ENCODE results near the gene MBOAT2. TPM values are rescaled to one million over a fixed set of nuclear protein-coding genes. Genes with fewer than 3 reads are reported as not detected.

MBOAT2 gene
- total RNA-seq, 1 donor from 2014 or later = 8.0 TPM

DNA sequence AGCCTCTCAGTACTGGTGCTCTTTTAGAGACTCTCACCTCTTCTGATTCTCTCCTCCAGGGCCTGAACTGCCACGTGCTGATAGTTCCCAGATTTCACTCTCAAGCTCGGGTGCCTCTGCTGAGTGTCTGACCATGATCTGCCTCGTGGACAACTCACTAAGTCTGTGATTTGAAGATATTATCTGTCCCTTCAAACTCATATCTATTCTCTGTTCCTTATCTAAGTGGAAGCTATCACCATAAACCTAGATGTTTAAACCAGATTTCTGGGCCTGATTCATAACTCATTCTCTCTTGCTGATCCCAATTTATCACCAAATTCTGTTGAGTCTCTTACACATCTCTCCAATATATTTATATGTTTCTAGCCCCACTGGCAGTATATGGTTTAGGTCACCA lies 136.1 kb downstream of the MBOAT2 start:
- H3K9me3 ChIP-seq = no peaks in the 10 kb centered on the region
- peaks cover 0 to 5% of the 10 kb centered on the region in 2 donors for H3K36me3 ChIP-seq
- intact Hi-C loops (cut with DNase I) = no loop called here
- no peaks in the 10 kb centered on the region for H3K4me1 ChIP-seq
- no peak for DNase-seq (ENCODE audit: low spot score in 2 of 2)
- H3K4me3 ChIP-seq = no peak overlapping the region
- TF ChIP-seq, protein P1, sequence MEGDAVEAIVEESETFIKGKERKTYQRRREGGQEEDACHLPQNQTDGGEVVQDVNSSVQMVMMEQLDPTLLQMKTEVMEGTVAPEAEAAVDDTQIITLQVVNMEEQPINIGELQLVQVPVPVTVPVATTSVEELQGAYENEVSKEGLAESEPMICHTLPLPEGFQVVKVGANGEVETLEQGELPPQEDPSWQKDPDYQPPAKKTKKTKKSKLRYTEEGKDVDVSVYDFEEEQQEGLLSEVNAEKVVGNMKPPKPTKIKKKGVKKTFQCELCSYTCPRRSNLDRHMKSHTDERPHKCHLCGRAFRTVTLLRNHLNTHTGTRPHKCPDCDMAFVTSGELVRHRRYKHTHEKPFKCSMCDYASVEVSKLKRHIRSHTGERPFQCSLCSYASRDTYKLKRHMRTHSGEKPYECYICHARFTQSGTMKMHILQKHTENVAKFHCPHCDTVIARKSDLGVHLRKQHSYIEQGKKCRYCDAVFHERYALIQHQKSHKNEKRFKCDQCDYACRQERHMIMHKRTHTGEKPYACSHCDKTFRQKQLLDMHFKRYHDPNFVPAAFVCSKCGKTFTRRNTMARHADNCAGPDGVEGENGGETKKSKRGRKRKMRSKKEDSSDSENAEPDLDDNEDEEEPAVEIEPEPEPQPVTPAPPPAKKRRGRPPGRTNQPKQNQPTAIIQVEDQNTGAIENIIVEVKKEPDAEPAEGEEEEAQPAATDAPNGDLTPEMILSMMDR (IDR thresholded peaks at IDR 0.05) = no peak
- H3K27me3 ChIP-seq = no peaks in the 10 kb centered on the region
- H3K27ac ChIP-seq = no peak overlapping the region

DNA sequence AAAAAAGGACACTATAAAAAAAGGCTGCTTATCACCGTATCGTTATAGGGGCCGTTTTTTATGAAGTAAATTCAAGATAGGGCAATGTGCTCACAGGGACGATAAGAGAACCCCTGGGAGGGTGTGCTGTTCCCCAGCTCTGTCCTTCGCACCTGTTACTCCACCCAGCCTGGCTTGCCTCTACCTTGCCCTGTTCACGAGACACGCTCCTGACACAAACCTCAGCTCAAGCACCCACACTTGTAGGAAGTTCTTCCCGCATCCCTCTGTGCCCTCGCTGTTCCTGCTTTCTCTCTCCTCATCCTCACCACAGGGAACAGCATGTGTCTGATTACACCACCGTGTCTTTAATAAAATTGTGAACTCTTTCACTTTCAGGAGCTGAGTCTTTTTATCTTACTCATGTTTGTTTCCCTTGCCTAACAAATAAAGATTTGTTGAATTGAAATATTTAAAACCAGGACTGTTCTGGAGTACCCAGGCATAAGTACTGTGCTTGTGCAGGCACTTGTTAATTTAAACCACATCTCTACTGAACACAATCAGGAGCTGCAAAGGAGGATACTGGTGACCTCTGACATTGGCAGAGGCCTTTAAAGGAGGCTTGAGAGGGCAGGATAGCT lies 140.0 kb downstream of the MBOAT2 start:
- no peak overlapping the region for H3K27ac ChIP-seq
- no peaks in the 10 kb centered on the region for H3K4me1 ChIP-seq
- intact Hi-C loops (cut with DNase I) = no loop called here
- H3K36me3 ChIP-seq = peaks cover 0 to 5% of the 10 kb centered on the region in 2 donors
- H3K4me3 ChIP-seq = no peak overlapping the region
- TF ChIP-seq, protein P1 (IDR thresholded peaks at IDR 0.05) = no peak
- no peaks in the 10 kb centered on the region for H3K9me3 ChIP-seq
- H3K27me3 ChIP-seq = no peaks in the 10 kb centered on the region
- DNase-seq (ENCODE audit: low spot score in 2 of 2) = no peak

DNA sequence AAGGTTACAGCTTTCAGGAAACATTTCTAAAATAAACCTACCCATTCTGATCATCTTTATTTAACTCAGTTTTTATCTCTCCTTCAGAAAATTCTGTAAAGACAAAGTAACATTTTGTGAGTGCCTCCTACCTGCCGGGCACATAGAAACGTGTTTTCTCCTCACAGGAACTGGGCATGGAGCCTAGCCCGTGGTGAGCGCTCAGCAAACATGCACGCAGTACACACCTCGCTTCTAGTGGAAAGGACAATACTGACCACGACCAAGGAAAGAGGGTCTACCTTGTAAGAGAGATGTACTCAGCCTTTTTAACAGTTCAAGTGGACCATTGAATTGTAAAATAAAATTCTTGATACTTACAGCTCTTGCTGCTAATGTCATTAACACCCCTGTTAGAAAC lies 141.3 kb downstream of the MBOAT2 start:
- peaks cover 0 to 5% of the 10 kb centered on the region in 2 donors for H3K36me3 ChIP-seq
- no peak for DNase-seq (ENCODE audit: low spot score in 2 of 2)
- no peaks in the 10 kb centered on the region for H3K9me3 ChIP-seq
- H3K27me3 ChIP-seq = no peaks in the 10 kb centered on the region
- TF ChIP-seq, protein P1 (IDR thresholded peaks at IDR 0.05) = no peak
- H3K4me3 ChIP-seq = no peak overlapping the region
- no peaks in the 10 kb centered on the region for H3K4me1 ChIP-seq
- no peak overlapping the region for H3K27ac ChIP-seq
- intact Hi-C loops (cut with DNase I) = no loop called here

DNA sequence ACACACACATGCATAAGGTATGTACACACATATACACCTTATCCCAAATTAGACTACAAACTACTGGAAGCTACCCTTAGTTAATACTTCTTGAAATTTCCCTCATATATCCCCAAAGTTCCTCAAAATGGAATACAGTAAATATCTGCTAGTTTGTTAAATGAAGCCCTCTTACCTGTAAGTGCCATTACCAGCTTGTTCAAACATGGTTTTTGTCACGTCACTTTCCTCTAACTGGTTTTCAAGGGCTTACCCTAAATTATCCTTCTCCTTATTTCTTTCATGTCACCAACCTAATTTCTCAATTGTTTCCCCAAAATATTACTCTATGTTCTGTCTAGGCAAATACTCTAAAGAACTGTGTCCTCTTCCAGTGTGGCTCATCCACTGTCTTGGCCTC lies 141.7 kb downstream of the MBOAT2 start:
- H3K9me3 ChIP-seq = no peaks in the 10 kb centered on the region
- no peaks in the 10 kb centered on the region for H3K4me1 ChIP-seq
- intact Hi-C loops (cut with DNase I) = no loop called here

DNA sequence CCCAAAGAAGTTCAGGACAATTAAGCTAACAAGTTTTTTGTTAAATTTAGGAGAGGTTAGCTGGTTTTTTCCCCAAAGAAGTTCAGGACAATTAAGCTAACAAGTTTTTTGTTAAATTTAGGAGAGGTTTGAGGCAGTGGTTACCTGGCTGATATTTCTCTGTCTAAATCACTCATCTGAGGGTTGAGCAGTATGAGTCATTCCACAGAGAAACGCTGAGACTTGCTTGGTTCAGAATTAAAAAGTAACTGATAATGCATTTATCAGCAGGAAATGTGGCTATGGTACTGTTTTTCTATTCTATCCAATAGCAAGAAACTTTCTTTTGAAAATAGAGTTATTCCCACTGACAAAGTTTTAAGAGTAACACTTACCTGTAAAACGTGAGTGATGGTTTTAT lies 143.2 kb downstream of the MBOAT2 start:
- Histone ChIP-seq H3K36me3 (peaks cover 0 to 5% of the 10 kb centered on the region in 2 donors), H3K27ac (no peak overlapping the region), H3K4me1 (no peaks in the 10 kb centered on the region), H3K9me3 (no peaks in the 10 kb centered on the region), H3K27me3 (no peaks in the 10 kb centered on the region), H3K4me3 (no peak overlapping the region)
- DNase-seq (ENCODE audit: low spot score in 2 of 2) = no peak
- intact Hi-C loops (cut with DNase I) = no loop called here
- TF ChIP-seq, protein P1 (IDR thresholded peaks at IDR 0.05) = no peak

More for the DNA sequence above, 141.7 kb downstream of the MBOAT2 start:
- Histone ChIP-seq H3K27ac (no peak overlapping the region), H3K36me3 (peaks cover 0 to 5% of the 10 kb centered on the region in 2 donors), H3K4me3 (no peak overlapping the region), H3K27me3 (no peaks in the 10 kb centered on the region)
- TF ChIP-seq, protein P1 (IDR thresholded peaks at IDR 0.05) = no peak
- DNase-seq (ENCODE audit: low spot score in 2 of 2) = no peak

DNA sequence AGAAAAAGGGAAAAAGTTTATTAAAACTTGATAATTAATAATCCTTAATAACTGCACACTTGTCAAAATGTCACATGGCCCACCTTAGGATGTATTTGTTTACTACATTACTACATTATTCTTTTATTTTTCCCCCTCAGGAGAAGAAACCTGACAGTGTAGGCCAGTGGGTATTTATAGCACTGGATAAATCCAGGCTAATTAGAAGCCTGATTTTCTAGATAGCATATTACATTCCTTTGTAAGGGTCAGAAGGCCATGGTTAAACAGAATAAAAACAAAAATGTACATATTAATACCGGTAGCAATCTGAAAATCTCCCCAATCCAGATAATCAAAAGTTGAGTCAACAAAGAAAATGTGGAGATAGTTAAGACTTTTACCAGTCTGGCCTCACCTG lies 144.6 kb downstream of the MBOAT2 start:
- H3K36me3 ChIP-seq = peaks cover 0 to 5% of the 10 kb centered on the region in 2 donors
- no peak overlapping the region for H3K4me3 ChIP-seq
- TF ChIP-seq, protein P1 (IDR thresholded peaks at IDR 0.05) = no peak
- no peak overlapping the region for H3K27ac ChIP-seq
- no peaks in the 10 kb centered on the region for H3K4me1 ChIP-seq
- intact Hi-C loops (cut with DNase I) = no loop called here
- H3K27me3 ChIP-seq = no peaks in the 10 kb centered on the region
- no peaks in the 10 kb centered on the region for H3K9me3 ChIP-seq
- DNase-seq (ENCODE audit: low spot score in 2 of 2) = no peak

All from ascending aorta (tissue), 2 donors.